H9 (cell line): ENCODE data around the gene TIMM9. TPM values are rescaled to one million over a fixed set of nuclear protein-coding genes. Genes with fewer than 3 reads are reported as not detected.

Source experiments
- DNase-seq: peaks from one replicate; pipeline ENCODE4 v3.0.0-alpha.2; 2017
- H2AFZ ChIP-seq: one replicate; pipeline ENCODE4 v1.6.1; 2013; ENCODE audit warnings: mild to moderate bottlenecking, low read length, control low read depth, moderate library complexity
- H2AK5ac ChIP-seq: 2 replicates; pipeline ENCODE4 v1.6.1; 2013; ENCODE audit warnings: low read length, control low read depth, mixed read lengths; ENCODE audit not compliant: insufficient read length
- H2BK120ac ChIP-seq: one replicate; pipeline ENCODE4 v1.6.1; 2013; ENCODE audit warnings: low read depth, mild to moderate bottlenecking, low read length, control low read depth, inconsistent platforms; ENCODE audit not compliant: poor library complexity, severe bottlenecking
- H2BK12ac ChIP-seq: 2 replicates; pipeline ENCODE4 v1.6.1; 2013; ENCODE audit warnings: low read length, control low read depth, mixed read lengths, low read depth; ENCODE audit not compliant: insufficient read length
- H2BK15ac ChIP-seq: 2 replicates; pipeline ENCODE4 v1.6.1; 2013; ENCODE audit warnings: low read depth, low read length, control low read depth
- H2BK20ac ChIP-seq: one replicate; pipeline ENCODE4 v1.6.1; 2013; ENCODE audit warnings: low read depth, mild to moderate bottlenecking, low read length, control low read depth, inconsistent platforms; ENCODE audit not compliant: poor library complexity, severe bottlenecking
- H2BK5ac ChIP-seq: 2 replicates; pipeline ENCODE4 v1.6.1; 2013; ENCODE audit warnings: low read length, control low read depth, mixed read lengths; ENCODE audit not compliant: insufficient read length
- H3K14ac ChIP-seq: 2 replicates; pipeline ENCODE4 v1.6.1; 2013; ENCODE audit warnings: low read length, control low read depth; ENCODE audit not compliant: insufficient read depth
- H3K18ac ChIP-seq: 2 replicates; pipeline ENCODE4 v1.6.1; 2013; ENCODE audit warnings: low read depth, mild to moderate bottlenecking, mixed read lengths, low read length, control low read depth; ENCODE audit not compliant: insufficient read length
- H3K23ac ChIP-seq: 2 replicates; pipeline ENCODE4 v1.6.1; 2013; ENCODE audit warnings: low read length, control low read depth, mixed read lengths, low read depth; ENCODE audit not compliant: insufficient read length
- H3K23me2 ChIP-seq: 2 replicates; pipeline ENCODE4 v1.6.1; 2013; ENCODE audit warnings: low read depth, mild to moderate bottlenecking, mixed read lengths, low read length, control low read depth; ENCODE audit not compliant: insufficient read length, poor library complexity, severe bottlenecking
- H3K27ac ChIP-seq: 2 replicates; pipeline ENCODE4 v1.5.1; 2013; ENCODE audit warnings: low read length, control low read depth, mixed read lengths, low read depth; ENCODE audit not compliant: insufficient read length
- H3K27me3 ChIP-seq: 2 replicates; pipeline ENCODE4 v1.6.1; 2013; ENCODE audit warnings: low read length, control low read depth, inconsistent platforms; ENCODE audit not compliant: insufficient read depth
- H3K4ac ChIP-seq: 2 replicates; pipeline ENCODE4 v1.6.1; 2013; ENCODE audit warnings: low read depth, mild to moderate bottlenecking, control low read depth, inconsistent platforms, low read length, moderate library complexity
- H3K4me1 ChIP-seq: 2 replicates; pipeline ENCODE4 v1.6.1; 2013; ENCODE audit warnings: low read length, control low read depth, inconsistent platforms; ENCODE audit not compliant: insufficient read depth
- H3K4me2 ChIP-seq: 2 replicates; pipeline ENCODE4 v1.6.1; 2013; ENCODE audit warnings: low read length, control low read depth, mixed read lengths; ENCODE audit not compliant: insufficient read length, insufficient read depth
- H3K56ac ChIP-seq: 2 replicates; pipeline ENCODE4 v1.6.1; 2013; ENCODE audit warnings: low read depth, mild to moderate bottlenecking, mixed read lengths, low read length, control low read depth; ENCODE audit not compliant: insufficient read length
- H3K79me1 ChIP-seq: 2 replicates; pipeline ENCODE4 v1.6.1; 2013; ENCODE audit warnings: low read depth, mild to moderate bottlenecking, moderate library complexity, low read length, control low read depth, inconsistent platforms; ENCODE audit not compliant: insufficient read depth, poor library complexity, severe bottlenecking
- H3K79me2 ChIP-seq: 2 replicates; pipeline ENCODE4 v1.6.1; 2013; ENCODE audit warnings: low read length, control low read depth, inconsistent platforms; ENCODE audit not compliant: insufficient read depth
- H3K9ac ChIP-seq: 2 replicates; pipeline ENCODE4 v1.6.1; 2013; ENCODE audit warnings: low read length, control low read depth, mixed read lengths; ENCODE audit not compliant: insufficient read length; ENCODE audit errors: extremely low read depth
- H3K9me3 ChIP-seq: one replicate; pipeline ENCODE4 v1.6.1; 2013; ENCODE audit warnings: low read depth, low read length, inconsistent platforms; ENCODE audit not compliant: control insufficient read depth
- H3T11ph ChIP-seq: one replicate; pipeline ENCODE4 v1.6.1; 2013; ENCODE audit warnings: mild to moderate bottlenecking, low read length, control low read depth, inconsistent platforms
- H4K20me1 ChIP-seq: one replicate; pipeline ENCODE4 v1.6.1; 2013; ENCODE audit not compliant: control insufficient read depth, insufficient read length, insufficient read depth
- H4K5ac ChIP-seq: 2 replicates; pipeline ENCODE4 v1.6.1; 2013; ENCODE audit warnings: low read depth, mild to moderate bottlenecking, mixed read lengths, low read length, control low read depth; ENCODE audit not compliant: insufficient read length
- H4K8ac ChIP-seq: replicated peaks from 2 replicates; pipeline ENCODE4 v1.6.1; 2013; ENCODE audit warnings: low read length, control low read depth, mixed read lengths, low read depth; ENCODE audit not compliant: insufficient read length
- H4K91ac ChIP-seq: 2 replicates; pipeline ENCODE4 v1.6.1; 2013; ENCODE audit warnings: low read depth, mild to moderate bottlenecking, moderate library complexity, mixed read lengths, low read length, control low read depth; ENCODE audit not compliant: insufficient read length
- H3K27ac Mint-ChIP-seq, 3 experiments: 2 replicates in 2 of 3; 3 replicates in 1 of 3; pipeline ENCODE4 v1.8.0; 2020 to 2021; ENCODE audit warnings: mixed read lengths in 3 of 3, mild to moderate bottlenecking in 1 of 3, moderate library complexity in 1 of 3
- H3K27me3 Mint-ChIP-seq: 2 replicates; pipeline ENCODE4 v1.8.0; 2021; ENCODE audit warnings: low read depth, mild to moderate bottlenecking, moderate library complexity, mixed read lengths
- H3K36me3 Mint-ChIP-seq, 3 experiments: 2 replicates in 2 of 3; 3 replicates in 1 of 3; pipeline ENCODE4 v1.8.0; 2020 to 2021; ENCODE audit warnings: low read depth in 3 of 3, mixed read lengths in 3 of 3; ENCODE audit not compliant: insufficient read depth in 1 of 3
- H3K4me1 Mint-ChIP-seq, 2 experiments: 2 replicates each; pipeline ENCODE4 v1.8.0; 2020; ENCODE audit warnings: mixed read lengths in 2 of 2
- H3K4me3 Mint-ChIP-seq, 2 experiments: 2 replicates in 1 of 2; 3 replicates in 1 of 2; pipeline ENCODE4 v1.8.0; 2020 to 2021; ENCODE audit warnings: mild to moderate bottlenecking in 2 of 2, mixed read lengths in 2 of 2, moderate library complexity in 1 of 2
- H3K9me3 Mint-ChIP-seq, 2 experiments: 2 replicates in 1 of 2; 3 replicates in 1 of 2; pipeline ENCODE4 v1.8.0; 2020; ENCODE audit warnings: mild to moderate bottlenecking in 2 of 2, mixed read lengths in 2 of 2, moderate library complexity in 1 of 2
- CTCF ChIP-seq: fragments of 200-600 bp; sonication (generic); conservative IDR thresholded peaks from 3 replicates; pipeline ENCODE4 v1.8.0; 2021; ENCODE audit warnings: antibody characterized with exemption, mild to moderate bottlenecking
- WGBS: extraction: QIAGEN DNeasy Blood & Tissue Kit; methylation state at CpG from one replicate; pipeline ENCODE4 v1.1.7; 2013; ENCODE audit warnings: missing lambda C conversion rate, low lambda C conversion rate, mixed read lengths; ENCODE audit not compliant: insufficient read length; ENCODE audit errors: extremely low coverage; 5-methylcytosine and 5-hydroxymethylcytosine counted together
- total RNA-seq: library from RNA; stranded (reverse); gene quantifications from 2 replicates; pipeline ENCODE4 v1.2.1, GENCODE V29; 2021

The TIMM9 gene
- total RNA-seq, 1 experiment from 2014 or later, result 51.4 TPM

- H3K56ac ChIP-seq, result no peak overlapping the region
- no peak overlapping the region for H3K23ac ChIP-seq
- no peak overlapping the region for H3K4me2 ChIP-seq
- no peak overlapping the region for H2BK15ac ChIP-seq
- peaks cover 5% of the 10 kb centered on the region for H3K23me2 ChIP-seq
- DNase-seq, result no peak
- no peak overlapping the region for H2AK5ac ChIP-seq
- Mint-ChIP-seq H3K27ac (no peak overlapping the region), H3K4me1 (peaks cover 11 to 16% of the 10 kb centered on the region in 2 experiments), H3K4me3 (no peak overlapping the region), H3K27me3 (no peaks in the 10 kb centered on the region), H3K36me3 (peaks cover 4 to 26% (median 25%) of the 10 kb centered on the region in 3 experiments; a peak in 5 of 7 replicates), H3K9me3 (no peaks in the 10 kb centered on the region)
- H3K9me3 ChIP-seq, result no peaks in the 10 kb centered on the region
- H3K14ac ChIP-seq, result no peak overlapping the region
- H3K27ac ChIP-seq, result no peak overlapping the region
- H2BK5ac ChIP-seq, result no peak overlapping the region
- peaks cover 2% of the 10 kb centered on the region; the same call in 1 of the 2 replicates for H3K79me2 ChIP-seq
- no peak overlapping the region for H2BK20ac ChIP-seq
- WGBS, result no CpG with 5 or more reads among the region's 1 CpG
- H2BK120ac ChIP-seq, result no peak overlapping the region
- no peak overlapping the region for H4K8ac ChIP-seq
- no peaks in the 10 kb centered on the region for H3K79me1 ChIP-seq
- H4K20me1 ChIP-seq, result no peaks in the 10 kb centered on the region
- H3T11ph ChIP-seq, result no peak overlapping the region
- H2AFZ ChIP-seq, result no peak overlapping the region
- no peak overlapping the region for H4K5ac ChIP-seq
- no peaks in the 10 kb centered on the region for H3K27me3 ChIP-seq
- TF ChIP-seq CTCF, result no peak
- no peak overlapping the region for H3K9ac ChIP-seq
- H4K91ac ChIP-seq, result no peak overlapping the region
- no peak overlapping the region for H3K4ac ChIP-seq
- H3K4me1 ChIP-seq, result no peaks in the 10 kb centered on the region
- H3K18ac ChIP-seq, result no peak overlapping the region
- no peak overlapping the region for H2BK12ac ChIP-seq
Observed at GRCh38 chr14:58430156-58430555, 2.8 kb upstream of the TIMM9 start.
